K562 treated with DMSO at 1 percent for 24 hours (cell line): ENCODE measurements around the gene ZNF215. TPM values are rescaled to one million over a fixed set of nuclear protein-coding genes. Genes with fewer than 3 reads are reported as not detected.

Source experiments
- total RNA-seq: library from RNA; unstranded; fragments of 300-600 nt; gene quantifications from 2 replicates; pipeline ENCODE4 v1.2.3, GENCODE V29; 2022; ENCODE audit warnings: low read depth; ENCODE audit not compliant: insufficient read depth

Gene ZNF215
- 4.0 and 6.3 TPM in 2 replicates for total RNA-seq

DNA sequence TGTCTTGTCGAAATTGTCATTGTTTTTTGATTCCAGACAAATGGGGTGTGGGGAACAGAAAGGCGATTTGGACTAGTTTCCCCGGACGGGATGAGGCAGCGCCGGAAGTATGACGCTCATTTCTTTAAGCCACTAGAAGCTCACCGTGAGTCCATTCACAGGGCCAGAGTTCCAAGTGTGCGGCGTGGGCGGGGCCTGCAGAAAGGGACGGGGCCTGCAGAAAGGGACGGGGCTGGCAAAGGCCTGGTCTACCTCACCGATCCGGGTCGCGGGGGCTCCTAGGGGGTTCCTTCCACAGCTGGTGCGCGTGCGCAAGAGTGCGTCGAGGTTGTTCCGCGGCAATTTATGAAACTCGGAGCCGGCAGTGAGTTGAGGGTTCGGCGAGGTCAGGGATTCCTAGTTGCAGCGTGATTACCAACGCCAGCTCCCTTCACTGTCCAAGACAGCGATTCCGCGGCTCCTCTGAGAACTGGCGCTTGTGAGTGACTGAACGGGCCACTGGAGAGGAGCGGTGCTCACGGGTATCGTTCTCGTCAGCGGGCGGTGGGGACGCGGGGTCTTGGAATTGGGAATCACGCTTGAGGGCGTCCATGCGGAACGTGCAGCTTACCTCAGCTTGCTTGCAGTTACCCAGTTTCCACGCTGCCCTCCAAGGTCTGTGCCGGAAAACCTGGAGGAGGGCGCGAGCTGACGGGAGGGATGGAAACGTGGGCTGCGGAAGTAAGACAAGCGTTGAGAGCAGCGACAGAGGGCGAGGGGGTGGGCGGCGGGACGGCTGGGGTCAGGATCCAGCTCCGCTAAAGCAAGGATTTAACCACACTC, at the start of gene ZNF215:
TSS of gene ZNF215 (plus strand) at position 219 of the 822 bp plus-strand sequence. CDS start 5,847 bp downstream, outside the sequence.

GRCh38 chr11:6892400-6892799, 33.8 kb upstream of the ZNF215 start, which contains the start of gene OR2D2:
OR2D2 (minus strand) TSS chr11:6892500; CDS start chr11:6892500, 0 bp downstream.

DNA sequence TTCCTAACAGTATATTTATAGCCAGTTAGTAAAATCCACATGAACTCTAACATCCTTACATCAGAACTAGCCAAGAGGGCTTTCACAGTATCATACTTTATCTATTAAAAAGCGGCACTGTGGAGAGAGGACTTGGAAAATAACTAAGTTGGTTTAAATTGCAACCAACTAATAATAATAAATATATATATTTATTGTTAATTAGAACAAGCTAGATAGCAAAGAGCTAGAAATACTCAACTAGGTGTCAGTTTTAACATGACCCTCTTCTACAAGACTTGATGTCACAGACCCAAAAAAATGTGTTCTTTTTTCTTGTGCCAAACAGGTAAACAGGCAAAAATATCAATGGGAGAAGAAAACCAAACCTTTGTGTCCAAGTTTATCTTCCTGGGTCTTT, 5.5 kb upstream of the ZNF215 start, which contains the start of gene OR2D3:
TSS of gene OR2D3 (plus strand) at position 301 of the 400 bp plus-strand sequence. CDS start at position 301, 0 bp downstream.

Other genes with a start within 250 kb of the ZNF215 start
- 54.0 and 59.4 TPM in 2 replicates for gene MRPL17, start 243.1 kb upstream of the ZNF215 start, total RNA-seq
- 0.21 and 0.23 TPM in 2 replicates for gene OR2AG2, start 154.4 kb upstream of the ZNF215 start, total RNA-seq
- not detected in 2 replicates for gene OR2AG1, start 143.4 kb upstream of the ZNF215 start, total RNA-seq
- not detected in 2 replicates for gene OR6A2, start 126.7 kb upstream of the ZNF215 start, total RNA-seq
- not detected in 2 replicates for gene OR10A5, start 80.7 kb upstream of the ZNF215 start, total RNA-seq
- gene OR10A2, start 63.4 kb upstream of the ZNF215 start, total RNA-seq, result not detected in 2 replicates
- gene OR10A4, start 49.8 kb upstream of the ZNF215 start, total RNA-seq, result not detected in 2 replicates
- gene OR2D2, start 33.9 kb upstream of the ZNF215 start, total RNA-seq, result not detected in 2 replicates
- gene OR2D3, start 5.4 kb upstream of the ZNF215 start, total RNA-seq, result not detected in 2 replicates
- gene ZNF214, start 93.9 kb downstream of the ZNF215 start, total RNA-seq, result 0.86 TPM in 1 of 2 replicates, not detected in the other
- 0.15 and 0.27 TPM in 2 replicates for gene NLRP14, start 94.1 kb downstream of the ZNF215 start, total RNA-seq
- gene RBMXL2, start 162.6 kb downstream of the ZNF215 start, total RNA-seq, result 0.28 and 0.69 TPM in 2 replicates